Fibroblast of lung (primary cell): ENCODE results near the gene SEC14L2. TPM values are rescaled to one million over a fixed set of nuclear protein-coding genes. Genes with fewer than 3 reads are reported as not detected.

Experiments
- DNase-seq, 2 donors: peaks; one replicate each; pipeline versions ENCODE4 v3.0.0 to v3.0.0-alpha.2; 2010; ENCODE audit warnings: low read depth in 2 of 2
- H2AFZ ChIP-seq: 2 replicates; pipeline ENCODE4 v1.5.1; 2012; ENCODE audit warnings: low read length, control low read depth, inconsistent platforms
- H3K27ac ChIP-seq: 2 replicates; pipeline ENCODE4 v1.5.1; 2011; ENCODE audit warnings: low read length, control low read depth; ENCODE audit not compliant: insufficient read depth
- H3K27me3 ChIP-seq: 2 replicates; pipeline ENCODE4 v1.5.1; 2011; ENCODE audit warnings: mild to moderate bottlenecking, low read length; ENCODE audit not compliant: control insufficient read depth, insufficient read depth
- H3K36me3 ChIP-seq: 2 replicates; pipeline ENCODE4 v1.5.1; 2011; ENCODE audit warnings: low read length; ENCODE audit not compliant: control insufficient read depth, insufficient read depth
- H3K4me1 ChIP-seq: 2 replicates; pipeline ENCODE4 v1.5.1; 2011; ENCODE audit warnings: low read length; ENCODE audit not compliant: control insufficient read depth, insufficient read depth; ENCODE audit errors: extremely low read depth
- H3K4me2 ChIP-seq: 2 replicates; pipeline ENCODE4 v1.5.1; 2011; ENCODE audit warnings: low read length, control low read depth; ENCODE audit not compliant: insufficient read depth; ENCODE audit errors: extremely low read depth
- H3K4me3 ChIP-seq, 4 experiments: fragments of 200-600 bp in 1 of 4; sonication (generic) in 1 of 4; replicated peaks in 1 of 4; 2 replicates each; pipeline ENCODE4 v1.5.1; 2011 to 2016; ENCODE audit warnings: low read length in 4 of 4, low read depth in 3 of 4, mild to moderate bottlenecking in 3 of 4, control low read depth in 2 of 4, inconsistent platforms in 1 of 4, mixed read lengths in 1 of 4; ENCODE audit not compliant: insufficient read depth in 1 of 4; ENCODE audit errors: control extremely low read depth in 1 of 4
- H3K79me2 ChIP-seq: 2 replicates; pipeline ENCODE4 v1.5.1; 2012; ENCODE audit warnings: mild to moderate bottlenecking, low read length, inconsistent platforms; ENCODE audit not compliant: control insufficient read depth, insufficient read depth
- H3K9ac ChIP-seq: 2 replicates; pipeline ENCODE4 v1.5.1; 2011; ENCODE audit warnings: mild to moderate bottlenecking, low read length, control low read depth; ENCODE audit not compliant: insufficient read depth
- H3K9me3 ChIP-seq: 2 replicates; pipeline ENCODE4 v1.5.1; 2012; ENCODE audit warnings: low read depth, low read length; ENCODE audit not compliant: control insufficient read depth, insufficient read depth
- H4K20me1 ChIP-seq: 2 replicates; pipeline ENCODE4 v1.5.1; 2011; ENCODE audit warnings: low read length; ENCODE audit not compliant: control insufficient read depth, insufficient read depth; ENCODE audit errors: extremely low read depth
- EZH2 ChIP-seq: IDR thresholded peaks from 2 replicates; pipeline ENCODE4 v1.5.1; 2012; ENCODE audit warnings: low read length, control low read depth, mild to moderate bottlenecking; ENCODE audit errors: missing control alignments
- polyA plus RNA-seq, 2 donors: library from polyadenylated mRNA; depleted of rRNA in 1 of 2; stranded (reverse) in 1 of 2; unstranded in 1 of 2; fragments of >200 nt; gene quantifications; 2 replicates each; pipeline ENCODE4 v1.2.1, GENCODE V29; 2011 to 2012; ENCODE audit warnings: missing spikeins in 1 of 2
- total RNA-seq: library from RNA; depleted of rRNA; stranded (reverse); fragments of >200 nt; gene quantifications from 2 replicates; pipeline ENCODE4 v1.2.1, GENCODE V29; 2014
- TF ChIP-seq, protein P1 (sequence below), 2 donors: IDR thresholded peaks in 1 of 2; conservative IDR thresholded peaks in 1 of 2; 1 replicate in 1 of 2; 2 replicates in 1 of 2; pipeline ENCODE4 v1.5.1; 2011 to 2012; ENCODE audit warnings: low read length in 2 of 2, control low read depth in 1 of 2, inconsistent platforms in 1 of 2, low read depth in 1 of 2, mild to moderate bottlenecking in 1 of 2

SEC14L2 gene
- total and polyA plus RNA-seq, 2 donors (not counting 1 experiment from before 2014, with no cell fraction given) = 5.8 to 10.2 TPM

GRCh38 chr22:30423959-30424533 lies 27.2 kb downstream of the SEC14L2 start:
- Histone ChIP-seq H4K20me1 (no peaks in the 10 kb centered on the region), H3K4me3 (peak overlapping the region; percentile 35 to 67 (median 52)), H3K9me3 (no peaks in the 10 kb centered on the region), H3K4me2 (peak overlapping the region; percentile 73), H3K79me2 (no peaks in the 10 kb centered on the region), H3K9ac (peak overlapping the region; percentile 88), H3K27ac (peak overlapping the region; percentile 93), H3K27me3 (no peaks in the 10 kb centered on the region), H2AFZ (peak overlapping the region; percentile 65), H3K36me3 (no peaks in the 10 kb centered on the region), H3K4me1 (peaks cover 36% of the 10 kb centered on the region)
- no peak for TF ChIP-seq EZH2
- TF ChIP-seq, protein P1, sequence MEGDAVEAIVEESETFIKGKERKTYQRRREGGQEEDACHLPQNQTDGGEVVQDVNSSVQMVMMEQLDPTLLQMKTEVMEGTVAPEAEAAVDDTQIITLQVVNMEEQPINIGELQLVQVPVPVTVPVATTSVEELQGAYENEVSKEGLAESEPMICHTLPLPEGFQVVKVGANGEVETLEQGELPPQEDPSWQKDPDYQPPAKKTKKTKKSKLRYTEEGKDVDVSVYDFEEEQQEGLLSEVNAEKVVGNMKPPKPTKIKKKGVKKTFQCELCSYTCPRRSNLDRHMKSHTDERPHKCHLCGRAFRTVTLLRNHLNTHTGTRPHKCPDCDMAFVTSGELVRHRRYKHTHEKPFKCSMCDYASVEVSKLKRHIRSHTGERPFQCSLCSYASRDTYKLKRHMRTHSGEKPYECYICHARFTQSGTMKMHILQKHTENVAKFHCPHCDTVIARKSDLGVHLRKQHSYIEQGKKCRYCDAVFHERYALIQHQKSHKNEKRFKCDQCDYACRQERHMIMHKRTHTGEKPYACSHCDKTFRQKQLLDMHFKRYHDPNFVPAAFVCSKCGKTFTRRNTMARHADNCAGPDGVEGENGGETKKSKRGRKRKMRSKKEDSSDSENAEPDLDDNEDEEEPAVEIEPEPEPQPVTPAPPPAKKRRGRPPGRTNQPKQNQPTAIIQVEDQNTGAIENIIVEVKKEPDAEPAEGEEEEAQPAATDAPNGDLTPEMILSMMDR (conservative IDR thresholded peaks at IDR 0.05 in 1 of 2, IDR thresholded peaks at IDR 0.05 in 1 of 2; ENCODE audit: low read depth in 1 of 2, low read length in 2 of 2) = no peak
- DNase-seq = peak; percentile 99 to 100

GRCh38 chr22:30424534-30425326 lies 27.9 kb downstream of the SEC14L2 start:
- Histone ChIP-seq H3K27ac (peak overlapping the region; percentile 93), H3K36me3 (no peaks in the 10 kb centered on the region), H3K4me1 (peaks cover 36% of the 10 kb centered on the region)

DNA sequence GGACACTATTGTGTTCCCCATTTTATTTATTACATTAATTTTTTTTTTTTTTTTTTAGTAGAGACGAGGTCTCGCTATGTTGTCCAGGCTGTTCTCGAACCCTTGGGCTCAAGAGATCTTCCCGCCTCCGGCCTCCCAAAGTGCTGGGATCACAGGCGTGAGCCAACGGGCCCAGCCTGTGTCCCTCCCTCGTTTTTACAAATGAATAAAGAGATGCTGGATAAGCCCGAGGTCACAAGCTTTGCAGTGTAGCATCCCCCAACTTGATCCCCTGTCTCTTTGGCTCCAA lies 28.5 kb downstream of the SEC14L2 start:
- TF ChIP-seq EZH2 = no peak
- TF ChIP-seq, protein P1 (conservative IDR thresholded peaks at IDR 0.05 in 1 of 2, IDR thresholded peaks at IDR 0.05 in 1 of 2; ENCODE audit: low read depth in 1 of 2, low read length in 2 of 2) = no peak
- H3K27me3 ChIP-seq = no peaks in the 10 kb centered on the region
- DNase-seq = no peak
- no peaks in the 10 kb centered on the region for H3K36me3 ChIP-seq
- H3K4me3 ChIP-seq = peak overlapping the region; percentile 58 to 73 (median 63)
- H3K27ac ChIP-seq = peak overlapping the region; percentile 93
- H4K20me1 ChIP-seq = no peaks in the 10 kb centered on the region
- no peaks in the 10 kb centered on the region for H3K79me2 ChIP-seq
- H3K9me3 ChIP-seq = no peaks in the 10 kb centered on the region
- H2AFZ ChIP-seq = peak overlapping the region; percentile 30
- H3K4me2 ChIP-seq = peak overlapping the region; percentile 67
- peaks cover 34% of the 10 kb centered on the region for H3K4me1 ChIP-seq
- H3K9ac ChIP-seq = no peak overlapping the region

More at GRCh38 chr22:30424534-30425326, 27.9 kb downstream of the SEC14L2 start:
- peak overlapping the region; percentile 67 for H3K4me2 ChIP-seq
- no peak for DNase-seq
- H3K79me2 ChIP-seq = no peaks in the 10 kb centered on the region
- H3K4me3 ChIP-seq = peak overlapping the region; percentile 8 to 73 (median 63)
- H4K20me1 ChIP-seq = no peaks in the 10 kb centered on the region
- TF ChIP-seq, protein P1 (conservative IDR thresholded peaks at IDR 0.05 in 1 of 2, IDR thresholded peaks at IDR 0.05 in 1 of 2; ENCODE audit: low read depth in 1 of 2, low read length in 2 of 2) = no peak
- no peak for TF ChIP-seq EZH2
- no peak overlapping the region for H3K9ac ChIP-seq
- peak overlapping the region; percentile 65 for H2AFZ ChIP-seq
- H3K9me3 ChIP-seq = no peaks in the 10 kb centered on the region
- H3K27me3 ChIP-seq = no peaks in the 10 kb centered on the region
